Activated CD8-positive, alpha-beta T cell treated with anti-CD3 and anti-CD28 coated beads for 36 hours (primary cell): ENCODE data around the gene FAM118A. TPM values are rescaled to one million over a fixed set of nuclear protein-coding genes. Genes with fewer than 3 reads are reported as not detected.

Experiments
- ATAC-seq: fragments of 200-7000 bp; cut with Tn5 transposase; one replicate; pipeline ENCODE4 v1.10.0; 2021; ENCODE audit warnings: mild to moderate bottlenecking, moderate library complexity
- CTCF ChIA-PET: fragments of 350-600 bp; sonication (Branson Sonifier 250); formaldehyde crosslinking; loops from one replicate; lab custom pipeline; 2021; ENCODE audit warnings: antibody characterized with exemption; lab: Charles Lee
- POLR2A ChIA-PET: fragments of 350-600 bp; sonication (Branson Sonifier 250); formaldehyde crosslinking; loops from one replicate; lab custom pipeline; 2021; ENCODE audit warnings: antibody characterized with exemption; lab: Charles Lee
- DNase-seq: peaks from one replicate; pipeline ENCODE4 v3.0.0-alpha.2; 2020
- H3K27ac Mint-ChIP-seq: one replicate; pipeline ENCODE4 v1.8.0; 2021; ENCODE audit warnings: mild to moderate bottlenecking, mixed read lengths
- H3K27me3 Mint-ChIP-seq: one replicate; pipeline ENCODE4 v1.8.0; 2021; ENCODE audit warnings: mixed read lengths
- H3K36me3 Mint-ChIP-seq: one replicate; pipeline ENCODE4 v1.8.0; 2021; ENCODE audit warnings: low read depth, mixed read lengths
- H3K4me1 Mint-ChIP-seq: one replicate; pipeline ENCODE4 v1.8.0; 2021; ENCODE audit warnings: low read depth, mixed read lengths
- H3K4me3 Mint-ChIP-seq: one replicate; pipeline ENCODE4 v1.8.0; 2021; ENCODE audit warnings: mild to moderate bottlenecking, moderate library complexity, mixed read lengths
- H3K9me3 Mint-ChIP-seq: one replicate; pipeline ENCODE4 v1.8.0; 2021; ENCODE audit warnings: mixed read lengths
- CTCF ChIP-seq: fragments of 200-600 bp; IDR thresholded peaks from one replicate; pipeline ENCODE4 v1.8.0; 2022; ENCODE audit warnings: antibody characterized with exemption, mild to moderate bottlenecking
- intact Hi-C: fragments of 100-400 bp; cut with micrococcal nuclease; formaldehyde crosslinking; loops from one replicate; pipeline ENCODE4 v1.10.0; 2022
- total RNA-seq, 2 experiments: library from RNA; stranded (reverse); gene quantifications; one replicate each; pipeline ENCODE4 v1.2.3, GENCODE V29; 2021

The FAM118A gene
- total RNA-seq, 2 experiments from 2014 or later: 30.6 to 32.4 TPM

- peak overlapping the region; percentile 7 for H3K27ac Mint-ChIP-seq
These were observed 4.5 kb downstream of the FAM118A start for GRCh38 chr22:45314054-45314721.

GRCh38 chr22:45314786-45315185 lies 5.1 kb downstream of the FAM118A start:
- Mint-ChIP-seq H3K9me3 (no peaks in the 10 kb centered on the region), H3K4me1 (peaks cover 75% of the 10 kb centered on the region), H3K27me3 (no peaks in the 10 kb centered on the region), H3K4me3 (no peak overlapping the region), H3K27ac (no peak overlapping the region), H3K36me3 (peaks cover 12% of the 10 kb centered on the region)
- DNase-seq: no peak
- CTCF ChIA-PET: no interaction called here
- no peak for ATAC-seq
- intact Hi-C loops: no loop called here
- POLR2A ChIA-PET: no interaction called here
- no peak for TF ChIP-seq CTCF

More at GRCh38 chr22:45314054-45314721, 4.5 kb downstream of the FAM118A start:
- ChIA-PET POLR2A (no interaction called here), CTCF (no interaction called here)
- ATAC-seq (no peak), DNase-seq (no peak)
- H3K36me3 Mint-ChIP-seq: peaks cover 12% of the 10 kb centered on the region
- H3K4me1 Mint-ChIP-seq: peaks cover 72% of the 10 kb centered on the region
- TF ChIP-seq CTCF: no peak
- H3K27me3 Mint-ChIP-seq: no peaks in the 10 kb centered on the region
- no peaks in the 10 kb centered on the region for H3K9me3 Mint-ChIP-seq
- intact Hi-C loops: no loop called here
- no peak overlapping the region for H3K4me3 Mint-ChIP-seq

- DNase-seq (no peak), ATAC-seq (no peak)
- ChIA-PET POLR2A (interaction anchor here (1.5 to 2.0 kb wide), 2 partner anchors 96 to 153 kb away, joined by 5 to 6 read pairs; partner anchors contain the start of genes NUP50, RIBC2 and SMC1B), CTCF (no interaction called here)
- H3K9me3 Mint-ChIP-seq: no peaks in the 10 kb centered on the region
- peaks cover 76% of the 10 kb centered on the region for H3K4me1 Mint-ChIP-seq
- no peaks in the 10 kb centered on the region for H3K27me3 Mint-ChIP-seq
- H3K27ac Mint-ChIP-seq: peak overlapping the region; percentile 97
- no peak overlapping the region for H3K4me3 Mint-ChIP-seq
- peaks cover 5% of the 10 kb centered on the region for H3K36me3 Mint-ChIP-seq
- intact Hi-C loops: no loop called here
- TF ChIP-seq CTCF: no peak
These were observed 7.2 kb downstream of the FAM118A start for GRCh38 chr22:45316796-45317526.

GRCh38 chr22:45317551-45318167 lies 7.9 kb downstream of the FAM118A start:
- H3K4me1 Mint-ChIP-seq: peaks cover 71% of the 10 kb centered on the region
- peak overlapping the region; percentile 75 for H3K4me3 Mint-ChIP-seq
- DNase-seq (peak; percentile 37), ATAC-seq (peak; percentile 4)
- ChIA-PET POLR2A (interaction anchor here (1.0 to 2.0 kb wide), 2 partner anchors 96 to 154 kb away, joined by 4 to 6 read pairs; partner anchors contain the start of genes NUP50, RIBC2 and SMC1B), CTCF (no interaction called here)
- intact Hi-C loops: no loop called here
- H3K36me3 Mint-ChIP-seq: peaks cover 4% of the 10 kb centered on the region
- no peaks in the 10 kb centered on the region for H3K9me3 Mint-ChIP-seq
- peak overlapping the region; percentile 97 for H3K27ac Mint-ChIP-seq
- no peak for TF ChIP-seq CTCF
- no peaks in the 10 kb centered on the region for H3K27me3 Mint-ChIP-seq
